ENCODE measurements around the gene MYOM1.

DNA sequence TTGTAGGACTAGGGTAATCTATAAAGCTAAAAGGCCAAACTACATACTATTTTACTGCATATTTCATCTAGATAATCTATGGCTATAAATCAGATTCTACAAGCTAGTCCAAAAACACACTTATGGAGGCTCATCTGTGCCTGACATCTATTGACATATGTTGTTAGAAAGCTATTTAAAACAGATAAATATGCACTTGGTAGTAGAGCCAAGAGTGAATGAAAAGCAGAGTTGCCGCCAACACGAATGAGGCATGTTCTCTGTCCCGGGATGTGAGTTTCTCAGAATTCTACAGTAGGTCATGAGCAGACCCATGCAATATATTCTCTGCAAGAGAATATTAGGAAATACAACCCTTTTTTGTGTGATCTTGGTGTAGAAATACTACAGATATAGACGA is 140.1 kb downstream of the MYOM1 start:
- no peak for TF ChIP-seq GATA2 (IDR thresholded peaks at IDR 0.05; ENCODE audit: low read depth, low read length)
- TF ChIP-seq GATA3 (IDR thresholded peaks at IDR 0.05; ENCODE audit: low read depth, low read length) = no peak

Data from SH-SY5Y (cell line).